Mesendoderm (in vitro differentiated cells): ENCODE data around the gene TMEM131.

Source experiments
- DNase-seq: peaks from one replicate; pipeline ENCODE4 v3.0.0; 2013
- H2AK5ac ChIP-seq: 2 replicates; pipeline ENCODE4 v1.6.1; 2013; ENCODE audit warnings: low read length, inconsistent platforms
- H2BK120ac ChIP-seq: 2 replicates; pipeline ENCODE4 v1.6.1; 2013; ENCODE audit warnings: low read depth, mild to moderate bottlenecking, low read length, moderate library complexity, mixed read lengths
- H2BK15ac ChIP-seq: replicated peaks from 2 replicates; pipeline ENCODE4 v1.6.1; 2013; ENCODE audit warnings: low read depth, mild to moderate bottlenecking, moderate library complexity
- H2BK5ac ChIP-seq: 2 replicates; pipeline ENCODE4 v1.6.1; 2013; ENCODE audit warnings: low read length, inconsistent platforms
- H3K18ac ChIP-seq: 2 replicates; pipeline ENCODE4 v1.6.1; 2013; ENCODE audit warnings: mild to moderate bottlenecking, low read length, mixed read lengths
- H3K23ac ChIP-seq: one replicate; pipeline ENCODE4 v1.6.1; 2013; ENCODE audit warnings: low read length
- H3K27ac ChIP-seq: 2 replicates; pipeline ENCODE4 v1.5.1; 2013; ENCODE audit warnings: low read depth, mild to moderate bottlenecking, inconsistent platforms, low read length, moderate library complexity
- H3K27me3 ChIP-seq: 2 replicates; pipeline ENCODE4 v1.6.1; 2013; ENCODE audit warnings: low read length, control low read depth, mild to moderate bottlenecking, inconsistent platforms; ENCODE audit not compliant: insufficient read depth, poor library complexity
- H3K36me3 ChIP-seq: 2 replicates; pipeline ENCODE4 v1.6.1; 2013; ENCODE audit warnings: low read length, inconsistent platforms; ENCODE audit not compliant: control insufficient read depth, insufficient read depth
- H3K4ac ChIP-seq: one replicate; pipeline ENCODE4 v1.6.1; 2013; ENCODE audit warnings: low read depth, mild to moderate bottlenecking, low read length, moderate library complexity
- H3K4me1 ChIP-seq: 2 replicates; pipeline ENCODE4 v1.6.1; 2013; ENCODE audit warnings: low read depth, low read length, inconsistent platforms; ENCODE audit not compliant: control insufficient read depth
- H3K4me2 ChIP-seq: 2 replicates; pipeline ENCODE4 v1.6.1; 2013; ENCODE audit warnings: low read length
- H3K4me3 ChIP-seq: 2 replicates; pipeline ENCODE4 v1.5.1; 2013; ENCODE audit warnings: mild to moderate bottlenecking, low read length
- H3K56ac ChIP-seq: one replicate; pipeline ENCODE4 v1.6.1; 2013; ENCODE audit warnings: low read length
- H3K79me1 ChIP-seq: 2 replicates; pipeline ENCODE4 v1.6.1; 2013; ENCODE audit warnings: low read length, inconsistent platforms
- H3K79me2 ChIP-seq: 2 replicates; pipeline ENCODE4 v1.6.1; 2013; ENCODE audit warnings: mild to moderate bottlenecking, low read length; ENCODE audit not compliant: control insufficient read depth, insufficient read depth
- H3K9ac ChIP-seq: 2 replicates; pipeline ENCODE4 v1.6.1; 2013; ENCODE audit warnings: low read length, inconsistent platforms
- H4K5ac ChIP-seq: one replicate; pipeline ENCODE4 v1.6.1; 2013; ENCODE audit warnings: low read length
- H4K8ac ChIP-seq: one replicate; pipeline ENCODE4 v1.6.1; 2013; ENCODE audit warnings: low read depth, mild to moderate bottlenecking, control low read depth, low read length, moderate library complexity
- WGBS: extraction: QIAGEN DNeasy Blood & Tissue Kit; methylation state at CpG from one replicate; pipeline ENCODE4 v1.1.7; 2013; ENCODE audit warnings: low lambda C conversion rate, missing lambda C conversion rate; ENCODE audit not compliant: insufficient coverage; ENCODE audit errors: extremely low coverage; 5-methylcytosine and 5-hydroxymethylcytosine counted together

The TMEM131 gene

GRCh38 chr2:97806738-97807618 is 188.8 kb downstream of the TMEM131 start:
- no peak overlapping the region for H4K8ac ChIP-seq
- no peak overlapping the region for H3K4me2 ChIP-seq
- H3K4me1 ChIP-seq = no peaks in the 10 kb centered on the region
- no peak overlapping the region for H2BK15ac ChIP-seq
- no peak overlapping the region for H4K5ac ChIP-seq
- no peak overlapping the region for H3K18ac ChIP-seq
- peak overlapping the region; percentile 16 for H3K4ac ChIP-seq
- peaks cover 4% of the 10 kb centered on the region for H3K36me3 ChIP-seq
- H3K23ac ChIP-seq = no peak overlapping the region
- no peak overlapping the region for H2BK5ac ChIP-seq
- H2BK120ac ChIP-seq = no peak overlapping the region
- H3K4me3 ChIP-seq = no peak overlapping the region
- no peak overlapping the region for H3K9ac ChIP-seq
- no peak overlapping the region for H2AK5ac ChIP-seq
- WGBS = no CpG with 5 or more reads among the region's 12 CpGs
- H3K27me3 ChIP-seq = no peaks in the 10 kb centered on the region
- no peak overlapping the region for H3K27ac ChIP-seq
- no peak overlapping the region for H3K56ac ChIP-seq
- no peaks in the 10 kb centered on the region for H3K79me1 ChIP-seq
- peak; percentile 88 for DNase-seq
- no peaks in the 10 kb centered on the region for H3K79me2 ChIP-seq

- DNase-seq = peak; percentile 70
- no peak overlapping the region for H3K4me3 ChIP-seq
- H3K79me1 ChIP-seq = no peaks in the 10 kb centered on the region
- no peak overlapping the region for H4K8ac ChIP-seq
- H3K56ac ChIP-seq = no peak overlapping the region
- no peak overlapping the region for H3K27ac ChIP-seq
- no peak overlapping the region for H3K4ac ChIP-seq
- no peak overlapping the region for H3K23ac ChIP-seq
- peaks cover 1% of the 10 kb centered on the region for H3K36me3 ChIP-seq
- no peaks in the 10 kb centered on the region for H3K4me1 ChIP-seq
- no peak overlapping the region for H2AK5ac ChIP-seq
- no peak overlapping the region for H2BK5ac ChIP-seq
- H3K9ac ChIP-seq = no peak overlapping the region
- no peak overlapping the region for H4K5ac ChIP-seq
- H3K27me3 ChIP-seq = no peaks in the 10 kb centered on the region
- H3K79me2 ChIP-seq = no peaks in the 10 kb centered on the region
- no CpG with 5 or more reads among the region's 1 CpG for WGBS
- H3K4me2 ChIP-seq = no peak overlapping the region
- no peak overlapping the region for H3K18ac ChIP-seq
- H2BK15ac ChIP-seq = no peak overlapping the region
- H2BK120ac ChIP-seq = no peak overlapping the region
Measured at GRCh38 chr2:97805776-97806175, 190.0 kb downstream of the TMEM131 start.

GRCh38 chr2:97801028-97801427 is 194.7 kb downstream of the TMEM131 start:
- H3K27me3 ChIP-seq = no peaks in the 10 kb centered on the region
- no peak overlapping the region for H4K5ac ChIP-seq
- H2BK5ac ChIP-seq = no peak overlapping the region
- no peaks in the 10 kb centered on the region for H3K79me2 ChIP-seq
- no peak overlapping the region for H2BK120ac ChIP-seq
- no peak overlapping the region for H3K23ac ChIP-seq
- no peak overlapping the region for H3K9ac ChIP-seq
- H3K4me1 ChIP-seq = no peaks in the 10 kb centered on the region
- no peak for DNase-seq
- H3K4ac ChIP-seq = no peak overlapping the region
- WGBS = no CpG with 5 or more reads among the region's 1 CpG
- H2AK5ac ChIP-seq = no peak overlapping the region
- H2BK15ac ChIP-seq = no peak overlapping the region
- H3K27ac ChIP-seq = no peak overlapping the region
- H4K8ac ChIP-seq = no peak overlapping the region
- H3K56ac ChIP-seq = no peak overlapping the region
- H3K4me3 ChIP-seq = no peak overlapping the region
- no peaks in the 10 kb centered on the region for H3K79me1 ChIP-seq
- H3K18ac ChIP-seq = no peak overlapping the region
- H3K36me3 ChIP-seq = peaks cover 1% of the 10 kb centered on the region
- no peak overlapping the region for H3K4me2 ChIP-seq

GRCh38 chr2:97798416-97798815 is 197.3 kb downstream of the TMEM131 start:
- Histone ChIP-seq H3K27ac (no peak overlapping the region), H3K79me1 (no peaks in the 10 kb centered on the region), H4K8ac (no peak overlapping the region), H2BK120ac (no peak overlapping the region), H2BK5ac (no peak overlapping the region), H3K56ac (no peak overlapping the region), H3K23ac (no peak overlapping the region), H4K5ac (no peak overlapping the region), H3K9ac (no peak overlapping the region), H2BK15ac (no peak overlapping the region), H3K4ac (no peak overlapping the region), H3K4me2 (no peak overlapping the region), H3K36me3 (no peaks in the 10 kb centered on the region), H3K79me2 (no peaks in the 10 kb centered on the region), H2AK5ac (no peak overlapping the region), H3K18ac (no peak overlapping the region), H3K4me1 (no peaks in the 10 kb centered on the region), H3K27me3 (no peaks in the 10 kb centered on the region), H3K4me3 (no peak overlapping the region)
- WGBS = no CpG with 5 or more reads among the region's 6 CpGs
- no peak for DNase-seq

- no peak overlapping the region for H3K4me3 ChIP-seq
- H3K4me2 ChIP-seq = no peak overlapping the region
- H4K8ac ChIP-seq = no peak overlapping the region
- no peak overlapping the region for H3K56ac ChIP-seq
- no peak overlapping the region for H2BK120ac ChIP-seq
- no CpG with 5 or more reads among the region's 3 CpGs for WGBS
- no peak overlapping the region for H2AK5ac ChIP-seq
- no peak overlapping the region for H2BK5ac ChIP-seq
- H3K9ac ChIP-seq = no peak overlapping the region
- no peaks in the 10 kb centered on the region for H3K27me3 ChIP-seq
- H3K4ac ChIP-seq = no peak overlapping the region
- H3K79me1 ChIP-seq = no peaks in the 10 kb centered on the region
- DNase-seq = no peak
- no peak overlapping the region for H3K18ac ChIP-seq
- no peaks in the 10 kb centered on the region for H3K4me1 ChIP-seq
- no peak overlapping the region for H3K23ac ChIP-seq
- no peaks in the 10 kb centered on the region for H3K36me3 ChIP-seq
- no peak overlapping the region for H4K5ac ChIP-seq
- H2BK15ac ChIP-seq = no peak overlapping the region
- H3K79me2 ChIP-seq = no peaks in the 10 kb centered on the region
- H3K27ac ChIP-seq = no peak overlapping the region
Measured at GRCh38 chr2:97797355-97797754, 198.4 kb downstream of the TMEM131 start.
